ENCODE measurements around the gene TSPO. TPM values are rescaled to one million over a fixed set of nuclear protein-coding genes. Genes with fewer than 3 reads are reported as not detected.

Gene TSPO
- polyA plus RNA-seq, 5 donors = 23.3 to 78.6 (median 39.8) TPM

Other genes with a start within 250 kb of the TSPO start
- gene PACSIN2, start 136.4 kb upstream of the TSPO start, polyA plus RNA-seq (ENCODE audit: insufficient read depth in 1 of 5, insufficient read length in 5 of 5, low replicate concordance in 1 of 5) = 10 to 100 TPM; 57.4 to 68.7 (median 66.4) TPM
- gene TTLL1, start 62.2 kb upstream of the TSPO start, polyA plus RNA-seq (ENCODE audit: insufficient read depth in 1 of 5, insufficient read length in 5 of 5, low replicate concordance in 1 of 5) = 10 to 100 TPM; 14.0 to 18.9 (median 16.3) TPM
- 1 to 10 TPM in 3 of 5 donors, under 1 TPM in 2; 0.70 to 1.5 (median 1.1) TPM for gene BIK, start 40.8 kb upstream of the TSPO start, polyA plus RNA-seq (ENCODE audit: insufficient read depth in 1 of 5, insufficient read length in 5 of 5, low replicate concordance in 1 of 5)
- 10 to 100 TPM; 12.8 to 22.4 (median 15.0) TPM for gene MCAT, start 8.2 kb upstream of the TSPO start, polyA plus RNA-seq (ENCODE audit: insufficient read depth in 1 of 5, insufficient read length in 5 of 5, low replicate concordance in 1 of 5)
- 10 to 100 TPM; 16.9 to 35.3 (median 20.9) TPM for gene TTLL12, start 35.6 kb downstream of the TSPO start, polyA plus RNA-seq (ENCODE audit: insufficient read depth in 1 of 5, insufficient read length in 5 of 5, low replicate concordance in 1 of 5)
- 1 to 10 TPM in 4 of 5 donors, under 1 TPM in 1; 0.69 to 3.1 (median 1.1) TPM for gene SCUBE1, start 191.8 kb downstream of the TSPO start, polyA plus RNA-seq (ENCODE audit: insufficient read depth in 1 of 5, insufficient read length in 5 of 5, low replicate concordance in 1 of 5)